ENCODE data around the gene SCARF1. TPM values are rescaled to one million over a fixed set of nuclear protein-coding genes. Genes with fewer than 3 reads are reported as not detected.

SCARF1 gene
- total and polyA plus RNA-seq, 2 experiments from 2014 or later, result 1.8 to 9.8 TPM

DNA sequence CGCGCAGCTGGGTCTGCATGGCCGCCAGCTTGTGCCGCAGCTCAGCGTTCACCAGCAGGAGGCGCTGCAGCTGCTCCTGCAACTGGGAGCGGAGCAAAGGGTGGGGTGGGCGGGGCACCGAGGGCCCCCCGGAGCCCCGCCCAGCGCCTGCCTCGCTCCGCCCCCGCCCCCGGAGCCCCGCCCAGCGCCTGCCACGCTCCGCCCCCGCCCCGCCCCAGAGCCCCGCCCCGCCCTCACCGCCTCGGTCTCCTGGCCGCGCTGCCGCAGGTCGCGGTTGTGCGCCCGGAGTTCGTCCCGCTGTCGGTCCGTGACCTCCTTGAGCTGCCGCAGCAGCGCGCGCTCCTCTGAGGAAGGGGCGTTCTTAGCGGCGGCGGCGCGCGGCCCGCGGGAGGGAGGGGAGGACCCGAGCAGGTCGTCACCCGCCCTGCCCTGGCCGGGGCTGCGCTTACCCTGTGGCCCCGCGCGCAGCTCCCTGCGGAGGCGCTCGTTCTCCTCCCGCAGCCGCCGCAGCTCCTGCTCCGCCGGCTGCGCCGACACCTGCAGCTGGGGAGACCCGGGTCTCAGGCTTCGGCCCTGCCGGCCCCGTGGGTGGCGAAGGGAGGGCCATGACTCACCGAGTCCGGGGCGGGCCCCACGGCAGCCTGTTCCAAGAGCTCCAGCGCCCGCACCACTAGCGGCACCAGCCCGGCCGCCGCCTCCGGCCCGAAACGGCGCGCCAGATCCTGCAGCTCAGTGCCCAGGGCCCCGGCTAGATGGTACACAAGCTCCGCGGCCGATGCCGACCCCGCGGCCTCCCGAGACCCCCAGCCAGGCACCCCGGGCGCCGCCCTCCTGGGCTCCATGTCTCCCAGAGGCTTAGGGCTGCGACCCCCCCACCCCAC lies 3.7 kb upstream of the SCARF1 start:
- H3K4me1 ChIP-seq (ENCODE audit: low read depth), result peaks cover 17% of the 10 kb centered on the region
- H3K36me3 ChIP-seq, result peaks cover 35% of the 10 kb centered on the region
- peak overlapping the region; percentile 44 for H3K4me3 ChIP-seq
- no peaks in the 10 kb centered on the region for H3K27me3 ChIP-seq
- peak overlapping the region; percentile 94 for H3K27ac ChIP-seq
- TF ChIP-seq, protein P1, sequence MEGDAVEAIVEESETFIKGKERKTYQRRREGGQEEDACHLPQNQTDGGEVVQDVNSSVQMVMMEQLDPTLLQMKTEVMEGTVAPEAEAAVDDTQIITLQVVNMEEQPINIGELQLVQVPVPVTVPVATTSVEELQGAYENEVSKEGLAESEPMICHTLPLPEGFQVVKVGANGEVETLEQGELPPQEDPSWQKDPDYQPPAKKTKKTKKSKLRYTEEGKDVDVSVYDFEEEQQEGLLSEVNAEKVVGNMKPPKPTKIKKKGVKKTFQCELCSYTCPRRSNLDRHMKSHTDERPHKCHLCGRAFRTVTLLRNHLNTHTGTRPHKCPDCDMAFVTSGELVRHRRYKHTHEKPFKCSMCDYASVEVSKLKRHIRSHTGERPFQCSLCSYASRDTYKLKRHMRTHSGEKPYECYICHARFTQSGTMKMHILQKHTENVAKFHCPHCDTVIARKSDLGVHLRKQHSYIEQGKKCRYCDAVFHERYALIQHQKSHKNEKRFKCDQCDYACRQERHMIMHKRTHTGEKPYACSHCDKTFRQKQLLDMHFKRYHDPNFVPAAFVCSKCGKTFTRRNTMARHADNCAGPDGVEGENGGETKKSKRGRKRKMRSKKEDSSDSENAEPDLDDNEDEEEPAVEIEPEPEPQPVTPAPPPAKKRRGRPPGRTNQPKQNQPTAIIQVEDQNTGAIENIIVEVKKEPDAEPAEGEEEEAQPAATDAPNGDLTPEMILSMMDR (IDR thresholded peaks at IDR 0.05; ENCODE audit: low read depth, low read length), result peak; percentile 78
- H3K9me3 ChIP-seq (ENCODE audit: low read depth), result no peaks in the 10 kb centered on the region
- DNase-seq (ENCODE audit: low read depth in 1 of 2, low spot score in 1 of 2), result peak; percentile 95 to 98

DNA sequence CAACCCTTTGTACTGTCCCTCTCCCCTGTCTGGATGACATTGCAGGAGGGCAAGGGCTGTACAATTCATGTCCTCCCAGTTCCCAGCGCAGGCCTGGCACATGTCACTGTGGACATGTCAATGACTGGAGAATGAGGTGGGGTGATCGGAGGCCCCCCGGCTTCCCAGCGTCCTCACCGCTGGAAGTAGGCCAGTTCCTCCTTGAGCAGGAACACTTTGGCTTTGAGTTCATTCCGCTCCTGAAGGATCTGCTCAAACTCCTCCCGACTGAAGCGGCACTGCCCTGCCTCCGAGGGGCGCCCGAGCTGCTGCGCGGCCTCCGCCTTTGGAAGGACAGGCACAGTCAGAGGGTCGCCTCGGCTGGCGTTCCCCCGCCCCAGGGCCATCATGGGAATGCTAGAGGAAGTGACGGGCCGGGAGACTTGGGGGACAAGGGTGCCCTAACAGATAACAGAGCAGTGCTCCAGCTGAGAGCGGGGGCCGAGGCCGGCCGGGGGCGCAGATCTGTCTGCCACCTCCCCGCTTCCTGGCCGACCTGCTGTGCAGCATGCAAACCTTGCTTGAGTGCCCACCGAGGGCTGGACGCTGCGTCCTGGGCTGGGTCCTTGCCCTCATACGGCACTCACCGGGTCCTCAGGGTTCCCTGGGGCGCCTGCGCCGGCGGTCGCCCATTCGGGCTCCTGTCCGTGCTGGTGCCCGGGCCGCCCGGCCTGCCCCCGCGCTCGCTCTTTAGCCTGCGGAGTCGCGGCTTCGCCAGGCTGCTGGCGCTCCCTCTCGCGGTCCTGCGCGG lies 2.8 kb upstream of the SCARF1 start:
- TF ChIP-seq, protein P1 (IDR thresholded peaks at IDR 0.05; ENCODE audit: low read depth, low read length), result peak; percentile 7
- Histone ChIP-seq H3K36me3 (peaks cover 26% of the 10 kb centered on the region), H3K27ac (peak overlapping the region; percentile 71), H3K4me1 (ENCODE audit: low read depth) (peaks cover 17% of the 10 kb centered on the region), H3K4me3 (peak overlapping the region; percentile 28), H3K27me3 (peaks cover 6% of the 10 kb centered on the region), H3K9me3 (ENCODE audit: low read depth) (no peaks in the 10 kb centered on the region)
- peak; percentile 46 to 49 for DNase-seq (ENCODE audit: low read depth in 1 of 2, low spot score in 1 of 2)

DNA sequence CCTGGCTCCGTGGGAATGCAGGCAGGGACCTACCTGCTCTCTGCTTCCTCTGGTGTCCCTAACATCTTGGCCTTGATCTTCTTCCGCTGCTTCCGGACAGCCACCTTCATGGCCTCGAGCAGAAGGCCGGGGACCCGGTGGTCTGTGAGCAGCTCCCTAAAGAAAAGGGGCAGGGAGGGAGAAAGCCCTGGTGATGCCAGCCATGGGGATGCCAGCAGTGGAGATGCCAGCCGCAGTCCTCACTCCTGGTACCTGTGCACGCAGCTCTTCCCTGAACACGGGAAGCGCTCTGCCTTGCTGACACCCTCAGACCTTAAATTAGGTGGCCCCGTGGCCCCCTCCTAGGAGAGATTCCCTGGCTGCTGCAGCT lies 2.3 kb upstream of the SCARF1 start:
- H3K9me3 ChIP-seq (ENCODE audit: low read depth), result no peaks in the 10 kb centered on the region
- TF ChIP-seq, protein P1 (IDR thresholded peaks at IDR 0.05; ENCODE audit: low read depth, low read length), result no peak
- H3K27me3 ChIP-seq, result peaks cover 8% of the 10 kb centered on the region
- no peak overlapping the region for H3K4me3 ChIP-seq
- peaks cover 17% of the 10 kb centered on the region for H3K4me1 ChIP-seq (ENCODE audit: low read depth)
- H3K36me3 ChIP-seq, result peaks cover 20% of the 10 kb centered on the region
- peak overlapping the region; percentile 6 for H3K27ac ChIP-seq
- no peak for DNase-seq (ENCODE audit: low read depth in 1 of 2, low spot score in 1 of 2)

DNA sequence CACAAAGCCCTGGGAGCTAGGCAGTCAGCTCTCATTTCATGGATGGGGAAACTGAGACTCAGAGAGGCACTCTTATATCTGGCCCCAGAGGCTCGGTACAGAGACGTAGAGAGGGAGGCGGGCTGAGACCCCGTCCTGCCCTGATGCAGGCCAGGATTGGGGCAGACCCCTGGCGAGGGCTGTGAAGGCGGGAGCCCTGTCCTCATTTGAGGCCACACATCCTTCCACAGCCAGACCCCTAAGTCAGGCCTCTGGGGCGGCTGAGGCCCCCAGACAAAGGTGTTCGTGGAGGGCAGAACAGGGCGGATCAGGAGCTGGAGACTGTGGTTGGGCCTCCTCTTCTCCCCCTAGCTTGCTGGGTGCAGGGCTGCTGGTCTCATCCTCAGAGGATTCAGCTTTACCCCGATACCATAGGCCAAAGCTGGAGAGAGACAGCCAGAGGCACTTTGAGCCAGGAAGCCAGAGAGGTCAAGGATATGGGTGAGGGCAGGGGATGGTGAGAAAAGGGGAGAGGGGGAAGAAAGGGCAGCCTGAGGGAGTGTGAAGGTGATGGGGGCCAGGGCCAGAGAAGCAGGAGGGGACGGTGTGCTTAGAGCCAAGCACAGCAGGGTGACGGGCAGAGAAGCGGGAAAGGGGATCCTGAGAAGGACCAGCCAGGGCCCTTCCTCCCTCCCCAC lies 805 bp upstream of the SCARF1 start:
- Histone ChIP-seq H3K9me3 (ENCODE audit: low read depth) (no peaks in the 10 kb centered on the region), H3K27me3 (peaks cover 8% of the 10 kb centered on the region), H3K4me3 (no peak overlapping the region), H3K4me1 (ENCODE audit: low read depth) (peaks cover 17% of the 10 kb centered on the region), H3K27ac (no peak overlapping the region), H3K36me3 (peaks cover 8% of the 10 kb centered on the region)
- no peak for DNase-seq (ENCODE audit: low read depth in 1 of 2, low spot score in 1 of 2)
- TF ChIP-seq, protein P1 (IDR thresholded peaks at IDR 0.05; ENCODE audit: low read depth, low read length), result no peak

DNA sequence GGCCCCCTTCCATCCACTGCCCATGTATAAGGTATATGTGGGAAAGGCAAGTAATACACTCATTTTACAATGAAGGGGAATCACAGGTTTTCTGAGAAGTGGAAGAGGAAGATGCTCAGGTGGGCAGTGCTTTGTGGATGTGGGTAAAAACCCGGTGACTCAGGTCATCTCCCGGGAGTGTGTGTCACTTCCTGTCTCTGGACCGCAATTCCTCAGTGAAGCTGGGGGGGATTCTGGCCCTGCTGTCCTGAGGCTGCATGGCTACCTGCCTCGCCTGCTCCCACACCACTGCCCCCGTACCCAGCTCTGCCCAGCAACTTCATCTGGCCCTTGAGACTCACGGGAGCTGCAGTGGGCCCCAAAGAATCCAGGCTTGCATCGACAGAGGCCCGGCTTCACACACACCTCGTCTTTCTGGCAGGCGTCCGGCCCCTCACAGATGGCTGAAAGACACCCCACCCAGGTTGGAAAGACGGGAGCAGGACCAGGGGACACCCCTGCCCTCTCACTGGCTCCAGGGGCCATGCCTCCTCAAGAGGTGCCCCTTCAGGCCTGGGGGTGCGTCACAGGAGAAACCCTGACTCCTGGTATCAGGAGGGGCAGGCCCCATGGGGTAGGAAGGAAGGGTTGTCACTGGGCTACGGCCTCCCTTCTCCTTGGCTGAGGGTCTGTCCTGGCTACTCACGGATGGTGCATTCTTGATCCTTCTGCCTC lies 882 bp downstream of the SCARF1 start:
- Histone ChIP-seq H3K27ac (no peak overlapping the region), H3K4me3 (no peak overlapping the region), H3K27me3 (peaks cover 8% of the 10 kb centered on the region), H3K4me1 (ENCODE audit: low read depth) (peaks cover 11% of the 10 kb centered on the region), H3K36me3 (no peaks in the 10 kb centered on the region), H3K9me3 (ENCODE audit: low read depth) (no peaks in the 10 kb centered on the region)
- TF ChIP-seq, protein P1 (IDR thresholded peaks at IDR 0.05; ENCODE audit: low read depth, low read length), result no peak
- peak in 1 of 2 donors; percentile 25 for DNase-seq (ENCODE audit: low read depth in 1 of 2, low spot score in 1 of 2)
